HG03558 (cell line): ENCODE results near the gene CDKN1A.

Experiments used
- ATAC-seq: cut with Tn5 transposase; IDR thresholded peaks from one replicate; pipeline ENCODE4 v1.9.1; 2021; ENCODE audit warnings: moderate number of reproducible peaks; ENCODE audit not compliant: unreplicated experiment; ENCODE audit errors: extremely low read depth

Gene CDKN1A

GRCh38 chr6:36676141-36677058, 2.1 kb upstream of the CDKN1A start:
- ATAC-seq = no peak

- ATAC-seq = no peak
Measured at GRCh38 chr6:36677059-36677749, 1.3 kb upstream of the CDKN1A start.

DNA sequence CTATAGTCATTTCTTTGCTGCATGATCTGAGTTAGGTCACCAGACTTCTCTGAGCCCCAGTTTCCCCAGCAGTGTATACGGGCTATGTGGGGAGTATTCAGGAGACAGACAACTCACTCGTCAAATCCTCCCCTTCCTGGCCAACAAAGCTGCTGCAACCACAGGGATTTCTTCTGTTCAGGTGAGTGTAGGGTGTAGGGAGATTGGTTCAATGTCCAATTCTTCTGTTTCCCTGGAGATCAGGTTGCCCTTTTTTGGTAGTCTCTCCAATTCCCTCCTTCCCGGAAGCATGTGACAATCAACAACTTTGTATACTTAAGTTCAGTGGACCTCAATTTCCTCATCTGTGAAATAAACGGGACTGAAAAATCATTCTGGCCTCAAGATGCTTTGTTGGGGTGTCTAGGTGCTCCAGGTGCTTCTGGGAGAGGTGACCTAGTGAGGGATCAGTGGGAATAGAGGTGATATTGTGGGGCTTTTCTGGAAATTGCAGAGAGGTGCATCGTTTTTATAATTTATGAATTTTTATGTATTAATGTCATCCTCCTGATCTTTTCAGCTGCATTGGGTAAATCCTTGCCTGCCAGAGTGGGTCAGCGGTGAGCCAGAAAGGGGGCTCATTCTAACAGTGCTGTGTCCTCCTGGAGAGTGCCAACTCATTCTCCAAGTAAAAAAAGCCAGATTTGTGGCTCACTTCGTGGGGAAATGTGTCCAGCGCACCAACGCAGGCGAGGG, 594 bp upstream of the CDKN1A start:
- ATAC-seq = no peak

DNA sequence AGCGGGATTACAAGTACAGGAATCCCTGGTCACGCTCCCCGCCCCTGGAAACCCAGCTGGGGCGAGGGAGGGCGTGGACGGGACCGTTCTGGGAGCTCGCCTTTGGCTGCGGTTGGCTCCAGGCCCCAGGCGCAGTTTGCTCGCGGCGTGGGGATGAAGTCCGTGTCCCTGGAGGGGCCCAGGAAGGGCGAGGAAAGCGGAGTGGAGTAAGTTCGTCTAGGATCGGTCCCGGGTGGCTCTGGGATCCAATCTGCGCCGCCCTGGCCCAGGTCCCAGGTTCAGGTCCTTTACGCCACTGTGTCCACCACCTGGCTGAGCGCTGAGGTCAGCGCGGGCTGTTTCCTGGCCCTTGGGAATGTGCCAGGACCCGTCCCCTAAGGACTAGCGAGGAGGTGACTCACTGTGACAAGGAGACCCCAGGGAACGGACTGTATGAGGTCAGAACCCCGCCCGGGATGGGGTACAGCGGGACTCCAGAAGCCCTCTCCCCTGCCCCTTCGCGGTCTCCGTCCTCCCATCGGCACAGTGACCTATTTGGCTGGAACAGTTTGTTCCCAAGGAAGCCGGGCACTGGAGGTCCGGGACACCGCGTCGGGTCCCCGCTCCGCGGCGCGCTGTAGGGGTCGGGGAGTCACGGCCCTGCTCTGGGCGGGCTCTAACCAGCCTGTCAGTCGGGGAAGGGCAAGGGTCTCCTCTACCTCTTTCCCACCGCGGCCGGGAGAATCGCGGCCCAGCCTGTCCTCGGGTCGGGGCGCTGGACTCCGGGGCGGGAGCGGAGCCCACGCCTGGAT, 724 bp downstream of the CDKN1A start:
- ATAC-seq = no peak

- no peak for ATAC-seq
Measured at GRCh38 chr6:36682328-36683144, 4.0 kb downstream of the CDKN1A start.

DNA sequence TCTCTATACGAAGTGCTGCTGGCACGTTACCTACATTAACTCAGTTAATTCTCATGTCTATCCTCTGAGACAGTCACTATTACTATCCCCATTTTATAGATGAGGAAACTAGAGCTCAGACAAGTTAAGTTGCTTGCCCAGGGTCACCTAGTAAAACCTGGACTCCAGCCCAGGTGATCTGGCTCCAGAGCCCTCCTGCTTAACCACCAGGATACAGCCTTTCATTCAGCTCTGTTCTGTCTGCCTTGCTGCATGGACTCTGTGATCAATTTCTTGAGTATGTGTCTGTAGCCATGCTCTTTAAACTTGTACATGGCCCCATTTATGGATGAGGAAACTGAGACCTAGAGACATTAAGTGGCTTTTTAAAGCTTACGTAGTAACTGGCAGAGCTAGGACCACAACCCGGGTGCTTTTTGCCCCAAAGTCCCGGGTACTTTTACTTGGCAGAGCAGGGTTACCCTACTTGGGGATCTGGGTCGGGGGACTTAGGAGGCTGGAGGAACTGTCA, 4.7 kb downstream of the CDKN1A start:
- ATAC-seq = no peak

DNA sequence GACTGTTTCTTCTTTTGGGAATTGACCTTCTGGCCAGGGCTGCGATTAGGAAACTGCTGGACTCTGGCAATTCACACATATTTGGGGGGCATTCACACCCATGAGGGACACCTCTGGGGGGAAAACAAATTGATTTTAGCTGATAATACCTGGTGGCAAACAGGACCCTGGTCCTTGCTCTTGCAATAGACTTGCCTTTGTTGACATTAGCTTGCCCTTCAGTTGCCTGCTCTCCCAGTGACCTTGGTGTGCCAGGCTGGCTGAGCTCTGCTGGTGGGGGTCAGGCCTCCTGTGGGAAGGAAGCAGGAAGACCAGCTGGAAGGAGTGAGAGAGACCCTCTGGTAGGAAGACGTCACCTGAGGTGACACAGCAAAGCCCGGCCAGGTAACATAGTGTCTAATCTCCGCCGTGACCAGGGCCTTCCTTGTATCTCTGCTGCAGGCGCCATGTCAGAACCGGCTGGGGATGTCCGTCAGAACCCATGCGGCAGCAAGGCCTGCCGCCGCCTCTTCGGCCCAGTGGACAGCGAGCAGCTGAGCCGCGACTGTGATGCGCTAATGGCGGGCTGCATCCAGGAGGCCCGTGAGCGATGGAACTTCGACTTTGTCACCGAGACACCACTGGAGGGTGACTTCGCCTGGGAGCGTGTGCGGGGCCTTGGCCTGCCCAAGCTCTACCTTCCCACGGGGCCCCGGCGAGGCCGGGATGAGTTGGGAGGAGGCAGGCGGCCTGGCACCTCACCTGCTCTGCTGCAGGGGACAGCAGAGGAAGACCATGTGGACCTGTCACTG, 5.3 kb downstream of the CDKN1A start:
- no peak for ATAC-seq

- ATAC-seq = no peak
Measured at GRCh38 chr6:36684447-36684812, 5.9 kb downstream of the CDKN1A start.

GRCh38 chr6:36685166-36685924, 6.8 kb downstream of the CDKN1A start:
- no peak for ATAC-seq

DNA sequence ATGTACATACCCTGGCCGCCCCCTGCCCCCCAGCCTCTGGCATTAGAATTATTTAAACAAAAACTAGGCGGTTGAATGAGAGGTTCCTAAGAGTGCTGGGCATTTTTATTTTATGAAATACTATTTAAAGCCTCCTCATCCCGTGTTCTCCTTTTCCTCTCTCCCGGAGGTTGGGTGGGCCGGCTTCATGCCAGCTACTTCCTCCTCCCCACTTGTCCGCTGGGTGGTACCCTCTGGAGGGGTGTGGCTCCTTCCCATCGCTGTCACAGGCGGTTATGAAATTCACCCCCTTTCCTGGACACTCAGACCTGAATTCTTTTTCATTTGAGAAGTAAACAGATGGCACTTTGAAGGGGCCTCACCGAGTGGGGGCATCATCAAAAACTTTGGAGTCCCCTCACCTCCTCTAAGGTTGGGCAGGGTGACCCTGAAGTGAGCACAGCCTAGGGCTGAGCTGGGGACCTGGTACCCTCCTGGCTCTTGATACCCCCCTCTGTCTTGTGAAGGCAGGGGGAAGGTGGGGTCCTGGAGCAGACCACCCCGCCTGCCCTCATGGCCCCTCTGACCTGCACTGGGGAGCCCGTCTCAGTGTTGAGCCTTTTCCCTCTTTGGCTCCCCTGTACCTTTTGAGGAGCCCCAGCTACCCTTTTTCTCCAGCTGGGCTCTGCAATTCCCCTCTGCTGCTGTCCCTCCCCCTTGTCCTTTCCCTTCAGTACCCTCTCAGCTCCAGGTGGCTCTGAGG, 7.6 kb downstream of the CDKN1A start:
- ATAC-seq = no peak

GRCh38 chr6:36686668-36687513, 8.4 kb downstream of the CDKN1A start:
- ATAC-seq = no peak

GRCh38 chr6:36688063-36688738, 9.7 kb downstream of the CDKN1A start:
- no peak for ATAC-seq

DNA sequence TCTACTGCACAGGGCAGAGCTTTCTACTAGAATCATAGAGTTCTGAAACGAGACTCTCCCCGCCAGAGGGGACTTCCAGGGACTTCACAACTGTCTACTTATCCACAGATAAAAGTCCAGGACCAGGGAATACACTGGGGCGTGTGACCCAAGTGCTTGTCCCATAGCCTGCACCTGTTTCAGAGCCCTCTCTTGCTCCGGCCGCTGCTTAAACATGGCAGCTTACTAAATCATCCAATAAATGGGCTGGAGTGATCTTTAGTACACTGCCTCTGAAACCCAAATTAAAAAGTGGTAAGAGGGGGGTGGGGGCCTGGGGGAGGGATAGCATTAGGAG, 10.2 kb downstream of the CDKN1A start:
- no peak for ATAC-seq

GRCh38 chr6:36691011-36691410, 12.5 kb downstream of the CDKN1A start:
- no peak for ATAC-seq

GRCh38 chr6:36691612-36692011, 13.1 kb downstream of the CDKN1A start:
- no peak for ATAC-seq

DNA sequence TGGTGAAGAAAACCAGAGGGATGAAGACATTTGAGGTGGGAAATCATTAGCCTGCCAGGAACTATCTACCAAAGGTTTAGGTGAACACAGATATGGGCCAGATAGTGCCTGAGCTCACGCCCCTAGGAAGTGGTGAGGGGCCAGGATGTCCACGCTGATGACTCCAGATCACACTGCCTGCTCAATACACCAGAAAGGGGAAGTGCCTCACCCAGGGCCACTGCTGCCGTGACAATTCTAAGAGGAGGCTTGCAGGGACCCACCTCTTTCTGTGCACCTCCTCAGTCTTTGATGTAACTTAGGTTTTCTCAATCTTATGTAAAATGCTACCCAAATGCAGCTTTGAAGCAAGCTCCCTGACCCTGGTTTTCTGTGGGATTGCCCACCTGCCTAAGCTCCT, 13.7 kb downstream of the CDKN1A start:
- no peak for ATAC-seq
